DOHH2 (cell line): ENCODE results near the gene FAM3B.

Experiments used
- EZH2phosphoT487 ChIP-seq: fragments of 200-600 bp; sonication (generic); IDR thresholded peaks from 2 replicates; pipeline ENCODE4 v1.6.1; 2017; ENCODE audit warnings: borderline replicate concordance, mild to moderate bottlenecking, antibody characterized with exemption, low read length, moderate library complexity, mixed read lengths
- TF ChIP-seq, protein P1 (sequence below): fragments of 200-600 bp; sonication (generic); IDR thresholded peaks from one replicate; pipeline ENCODE4 v1.5.1; 2014; ENCODE audit warnings: antibody characterized with exemption, mild to moderate bottlenecking, low read depth, low read length; ENCODE audit not compliant: poor library complexity, severe bottlenecking

DNA sequence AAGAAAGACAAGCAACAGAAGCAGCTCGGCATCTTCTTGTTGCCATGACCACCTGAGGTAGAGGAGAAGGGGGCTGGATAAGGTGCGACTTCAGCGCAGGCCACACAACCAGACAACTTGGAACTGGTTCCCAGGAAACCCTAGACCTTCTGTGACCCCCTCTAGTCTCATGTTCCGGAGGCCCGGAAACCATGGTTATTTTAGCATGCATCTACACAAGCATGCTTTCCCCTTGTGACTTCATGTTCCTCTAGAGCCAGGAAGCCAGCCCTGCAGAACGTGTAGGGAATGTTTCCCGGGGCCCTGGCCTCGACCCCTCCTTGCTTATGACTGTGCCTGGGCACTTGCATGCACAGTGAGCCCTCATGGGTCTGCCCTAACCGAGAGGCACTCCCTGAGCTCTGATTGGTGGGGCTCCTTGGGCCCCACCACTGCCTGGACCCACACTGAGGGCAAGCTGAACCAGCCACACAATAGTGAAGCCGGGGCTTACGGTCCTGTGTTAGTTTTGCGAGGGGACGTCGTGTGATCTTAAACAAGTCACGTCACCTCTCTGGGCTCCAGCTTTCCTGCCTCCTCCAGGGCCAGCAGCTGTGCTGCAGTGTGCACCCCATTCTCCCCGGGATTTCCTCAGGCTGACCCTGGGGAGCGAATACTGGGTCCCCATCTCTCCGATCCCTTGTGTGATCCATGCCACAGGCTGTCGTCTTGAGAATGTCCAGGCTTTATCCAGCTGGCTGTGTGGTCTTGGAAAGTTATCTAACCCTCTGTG lies 33.2 kb downstream of the FAM3B start:
- TF ChIP-seq, protein P1, sequence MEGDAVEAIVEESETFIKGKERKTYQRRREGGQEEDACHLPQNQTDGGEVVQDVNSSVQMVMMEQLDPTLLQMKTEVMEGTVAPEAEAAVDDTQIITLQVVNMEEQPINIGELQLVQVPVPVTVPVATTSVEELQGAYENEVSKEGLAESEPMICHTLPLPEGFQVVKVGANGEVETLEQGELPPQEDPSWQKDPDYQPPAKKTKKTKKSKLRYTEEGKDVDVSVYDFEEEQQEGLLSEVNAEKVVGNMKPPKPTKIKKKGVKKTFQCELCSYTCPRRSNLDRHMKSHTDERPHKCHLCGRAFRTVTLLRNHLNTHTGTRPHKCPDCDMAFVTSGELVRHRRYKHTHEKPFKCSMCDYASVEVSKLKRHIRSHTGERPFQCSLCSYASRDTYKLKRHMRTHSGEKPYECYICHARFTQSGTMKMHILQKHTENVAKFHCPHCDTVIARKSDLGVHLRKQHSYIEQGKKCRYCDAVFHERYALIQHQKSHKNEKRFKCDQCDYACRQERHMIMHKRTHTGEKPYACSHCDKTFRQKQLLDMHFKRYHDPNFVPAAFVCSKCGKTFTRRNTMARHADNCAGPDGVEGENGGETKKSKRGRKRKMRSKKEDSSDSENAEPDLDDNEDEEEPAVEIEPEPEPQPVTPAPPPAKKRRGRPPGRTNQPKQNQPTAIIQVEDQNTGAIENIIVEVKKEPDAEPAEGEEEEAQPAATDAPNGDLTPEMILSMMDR = no peak
- no peak for TF ChIP-seq EZH2phosphoT487
